K562 (cell line): ENCODE data around the gene MRM3. TPM values are rescaled to one million over a fixed set of nuclear protein-coding genes. Genes with fewer than 3 reads are reported as not detected.
A peak's percentile ranks its signal among the peaks of the same experiment; 100 is the strongest.

Experiments
- ATAC-seq: fragments of 200-7000 bp; cut with Tn5 transposase; 3 replicates; pipeline ENCODE4 v1.9.1; 2020; ENCODE audit warnings: moderate library complexity
- BruUV-seq: library from RNA; stranded (reverse); fragments of 400-500 nt; replicated peaks from 2 replicates; lab custom pipeline; 2021; lab: Mats Ljungman, UMichigan
- CTCF ChIA-PET: fragments of 300-600 bp; formaldehyde crosslinking; extraction: SDS; loops from one replicate; lab custom pipeline; 2021; ENCODE audit warnings: low intra/inter-chr PET ratio; lab: Yijun Ruan, JAX
- POLR2A ChIA-PET: fragments of 300-600, 350-650 bp; sonication (Branson Sonifier 250); formaldehyde crosslinking; extraction: SDS; loops from one replicate; lab custom pipeline; 2021; ENCODE audit warnings: antibody characterized with exemption, inconsistent platforms; lab: Yijun Ruan, JAX
- DNase-seq, 4 experiments: peaks; one replicate each; pipeline versions ENCODE4 v3.0.0 to v3.0.0-alpha.2; 2011 to 2018; ENCODE audit warnings: low spot score in 3 of 4, mixed read lengths in 3 of 4; ENCODE audit errors: extremely low read depth in 1 of 4
- FAIRE-seq: peaks from 2 replicates; lab custom pipeline; 2011; peaks lifted over from hg19 to GRCh38; lab: Jason Lieb, UNC
- H2AFZ ChIP-seq: 2 replicates; pipeline ENCODE4 v1.6.0; 2011; ENCODE audit warnings: low read depth, low read length, control low read depth, inconsistent platforms
- H3K27ac ChIP-seq: fragments of 200-600 bp; 3 replicates; pipeline ENCODE4 v1.8.0; 2011; ENCODE audit warnings: low read depth, mild to moderate bottlenecking, control low read depth, inconsistent platforms, low read length, moderate library complexity, mixed read lengths; ENCODE audit errors: extremely low read depth
- H3K27me3 ChIP-seq, 2 experiments: fragments of 300-600 bp in 1 of 2; 2 replicates in 1 of 2; 3 replicates in 1 of 2; pipeline versions ENCODE4 v1.6.0 to v1.8.0; 2011; ENCODE audit warnings: inconsistent platforms in 2 of 2, low read length in 2 of 2, mild to moderate bottlenecking in 1 of 2, mixed read lengths in 1 of 2, moderate library complexity in 1 of 2; ENCODE audit not compliant: control insufficient read depth in 2 of 2, insufficient read depth in 2 of 2
- H3K36me3 ChIP-seq: fragments of 300-600 bp; 3 replicates; pipeline ENCODE4 v1.8.0; 2011; ENCODE audit warnings: mild to moderate bottlenecking, low read length, inconsistent platforms; ENCODE audit not compliant: control insufficient read depth, insufficient read depth
- H3K4me1 ChIP-seq, 2 experiments: fragments of 200-600 bp in 1 of 2; replicated peaks in 1 of 2; 2 replicates in 1 of 2; 3 replicates in 1 of 2; pipeline versions ENCODE4 v1.5.1 to v1.8.0; 2011; ENCODE audit warnings: inconsistent platforms in 2 of 2, low read length in 2 of 2, mild to moderate bottlenecking in 1 of 2, mixed read lengths in 1 of 2, moderate library complexity in 1 of 2; ENCODE audit not compliant: control insufficient read depth in 2 of 2, insufficient read depth in 2 of 2
- H3K4me2 ChIP-seq: 2 replicates; pipeline ENCODE4 v1.6.1; 2011; ENCODE audit warnings: low read length, control low read depth, inconsistent platforms, mixed read lengths; ENCODE audit not compliant: insufficient read depth
- H3K4me3 ChIP-seq: fragments of 200-600 bp; sonication (generic), shearing (Covaris generic); 2 replicates; pipeline ENCODE4 v1.5.1; 2016; ENCODE audit warnings: control low read depth, inconsistent platforms
- H3K79me2 ChIP-seq: fragments of 200-600 bp; 3 replicates; pipeline ENCODE4 v1.8.0; 2011; ENCODE audit warnings: low read length, inconsistent platforms; ENCODE audit not compliant: control insufficient read depth, insufficient read depth
- H3K9ac ChIP-seq, 2 experiments: 2 replicates each; pipeline versions ENCODE4 v1.6.0 to v1.6.1; 2011; ENCODE audit warnings: low read depth in 2 of 2, low read length in 2 of 2, control low read depth in 1 of 2, inconsistent platforms in 1 of 2, mild to moderate bottlenecking in 1 of 2, mixed read lengths in 1 of 2; ENCODE audit not compliant: insufficient read depth in 1 of 2
- H3K9me1 ChIP-seq: one replicate; pipeline ENCODE4 v1.6.0; 2011; ENCODE audit warnings: inconsistent platforms, mild to moderate bottlenecking, low read length, moderate library complexity; ENCODE audit not compliant: control insufficient read depth, insufficient read depth
- H3K9me3 ChIP-seq: replicated peaks from 2 replicates; pipeline ENCODE4 v1.5.1; 2011; ENCODE audit warnings: low read depth, low read length, inconsistent platforms; ENCODE audit not compliant: control insufficient read depth, insufficient read depth
- H4K20me1 ChIP-seq: replicated peaks from 2 replicates; pipeline ENCODE4 v1.6.1; 2011; ENCODE audit warnings: low read length, inconsistent platforms, mixed read lengths; ENCODE audit not compliant: control insufficient read depth, insufficient read depth
- ATF2 ChIP-seq: sonication (generic); formaldehyde crosslinking; IDR thresholded peaks from 2 replicates; pipeline ENCODE4 v1.8.1; 2022; ENCODE audit warnings: missing genetic modification reagents
- GATA2 ChIP-seq: sonication (generic); formaldehyde crosslinking; IDR thresholded peaks from 2 replicates; pipeline ENCODE4 v1.4.0; 2020; ENCODE audit warnings: mild to moderate bottlenecking, missing genetic modification reagents
- JUN ChIP-seq, 2 experiments: sonication (generic) in 1 of 2; formaldehyde crosslinking in 1 of 2; IDR thresholded peaks; 2 replicates each; pipeline versions ENCODE4 v1.6.1 to v1.8.0; 2012 to 2022; ENCODE audit warnings: borderline replicate concordance in 2 of 2, mild to moderate bottlenecking in 2 of 2, improper control_type of control experiment in 1 of 2, low read depth in 1 of 2, low read length in 1 of 2, missing genetic modification reagents in 1 of 2
- JUND ChIP-seq, 2 experiments: IDR thresholded peaks; 2 replicates in 1 of 2; 3 replicates in 1 of 2; pipeline ENCODE4 v1.6.1; 2011; ENCODE audit warnings: borderline replicate concordance in 2 of 2, low read depth in 2 of 2, low read length in 2 of 2, improper control_type of control experiment in 1 of 2, missing biosample characterization in 1 of 2, missing genetic modification characterization in 1 of 2, missing genetic modification reagents in 1 of 2
- NR2C2 ChIP-seq, 2 experiments: fragments of 200-800 bp in 1 of 2; sonication (Bioruptor generic) in 1 of 2; sonication (generic) in 1 of 2; formaldehyde crosslinking in 1 of 2; IDR thresholded peaks; 2 replicates each; pipeline versions ENCODE4 v1.6.1 to v1.8.0; 2016 to 2022; ENCODE audit warnings: mild to moderate bottlenecking in 1 of 2, missing compliant biosample characterization in 1 of 2, missing genetic modification characterization in 1 of 2, missing genetic modification reagents in 1 of 2
- POLR2G ChIP-seq: fragments of 200-400 bp; formaldehyde crosslinking; IDR thresholded peaks from 2 replicates; pipeline ENCODE4 v1.6.1; 2017; ENCODE audit warnings: low read depth, mild to moderate bottlenecking, antibody characterized with exemption, low read length, moderate library complexity
- ZNF79 ChIP-seq: fragments of 250-450 bp; sonication (Bioruptor Pico); IDR thresholded peaks from 2 replicates; pipeline ENCODE4 v1.4.0; 2020; ENCODE audit warnings: low read depth, mild to moderate bottlenecking, moderate library complexity
- WGBS: fragments of 100-300 bp; shearing (Covaris generic); methylation state at CpG from one replicate; pipeline ENCODE4 v1.1.6; 2016; ENCODE audit warnings: low coverage, mixed read lengths; ENCODE audit not compliant: insufficient coverage; ENCODE audit errors: missing lambda C conversion rate; 5-methylcytosine and 5-hydroxymethylcytosine counted together
- in situ Hi-C: fragments of 300-500 bp; cut with MboI; formaldehyde crosslinking; loops from 4 replicates; pipeline ENCODE4 v1.15.0; 2018; ENCODE audit warnings: inconsistent platforms, mixed read lengths
- intact Hi-C: fragments of 100-400 bp; cut with micrococcal nuclease; formaldehyde crosslinking; loops from 2 replicates; pipeline ENCODE4 v1.14.2; 2022
- polyA plus RNA-seq, 8 experiments: library from polyadenylated mRNA; depleted of rRNA in 4 of 8; stranded (reverse) in 5 of 8; unstranded in 3 of 8; fragments of >200 nt; fragmentation: Nextera tagmentation in 2 of 8; fragmentation: Illumina TruSeq in 1 of 8; extraction: Ambion mirVana in 2 of 8; extraction: Trizol in 1 of 8; gene quantifications; 2 replicates each; pipeline versions ENCODE4 v1.2.1 to v1.2.3, GENCODE V29; 2011 to 2014; ENCODE audit warnings: inconsistent platforms in 1 of 8, missing spikeins in 1 of 8
- total RNA-seq, 7 experiments: library from RNA; depleted of rRNA in 6 of 7; stranded (reverse); fragments of >200 nt in 6 of 7; fragmentation: Illumina TruSeq in 2 of 7; extraction: Trizol in 2 of 7; gene quantifications; 2 replicates each; pipeline versions ENCODE4 v1.2.1 to v1.2.3, GENCODE V29; 2011 to 2021; ENCODE audit warnings: low replicate concordance in 1 of 7
- TF ChIP-seq, protein P1 (sequence below), 2 experiments: fragments of 450-650 bp in 1 of 2; IDR thresholded peaks; 2 replicates each; pipeline ENCODE4 v1.6.1; 2011 to 2017; ENCODE audit warnings: low read depth in 2 of 2, antibody characterized with exemption in 1 of 2, borderline replicate concordance in 1 of 2, low read length in 1 of 2, mild to moderate bottlenecking in 1 of 2, mixed read lengths in 1 of 2; ENCODE audit not compliant: control insufficient read depth in 1 of 2
- TF ChIP-seq, protein P2 (sequence below): sonication (generic); formaldehyde crosslinking; IDR thresholded peaks from 2 replicates; pipeline ENCODE4 v1.8.1; 2023; ENCODE audit warnings: mild to moderate bottlenecking, missing genetic modification reagents
- TF ChIP-seq, protein P3 (sequence below): fragments of 450-650 bp; formaldehyde crosslinking; IDR thresholded peaks from 2 replicates; pipeline ENCODE4 v1.4.0; 2020; ENCODE audit warnings: mild to moderate bottlenecking, moderate library complexity

The MRM3 gene
- total and polyA plus RNA-seq, 9 of the 15 experiments (the other 6 are each of a cell fraction or from before 2014, with no cell fraction given): 2.4 to 24.8 (median 18.3) TPM

DNA sequence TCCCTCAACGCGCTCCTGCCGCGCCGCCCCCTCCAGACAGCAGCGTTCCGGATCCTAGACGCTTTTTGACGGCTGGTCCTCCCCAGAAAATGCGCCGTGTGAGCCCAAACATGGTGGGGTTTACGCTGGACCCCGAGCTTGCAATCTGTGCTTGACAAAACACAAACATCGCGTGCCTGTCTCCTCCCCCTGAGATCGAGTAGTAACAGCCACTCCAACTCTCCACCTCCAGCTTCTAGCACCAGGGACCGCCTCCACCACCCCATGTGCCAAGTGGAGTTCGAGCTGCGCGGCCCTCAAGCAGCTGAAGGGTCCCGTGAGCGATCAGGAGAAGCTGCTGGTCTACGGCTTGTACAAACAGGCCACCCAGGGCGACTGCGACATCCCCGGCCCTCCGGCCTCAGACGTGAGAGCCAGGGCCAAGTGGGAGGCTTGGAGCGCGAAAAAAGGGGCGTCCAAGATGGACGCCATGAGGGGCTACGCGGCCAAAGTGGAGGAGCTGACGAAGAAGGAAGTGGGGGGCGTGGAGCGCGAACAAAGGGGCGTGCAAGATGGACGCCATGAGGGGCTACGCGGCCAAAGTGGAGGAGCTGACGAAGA, 29.4 kb upstream of the MRM3 start:
- in situ Hi-C loops: no loop called here
- Histone ChIP-seq H3K36me3 (peaks cover 24% of the 10 kb centered on the region), H3K9me1 (no peaks in the 10 kb centered on the region), H3K27ac (peak overlapping the region; percentile 91), H4K20me1 (peaks cover 8% of the 10 kb centered on the region; the same call in 1 of the 2 replicates), H3K27me3 (no peaks in the 10 kb centered on the region), H3K4me1 (peaks cover 10 to 12% of the 10 kb centered on the region in 2 experiments; a peak in 3 of 5 replicates), H3K4me2 (peak overlapping the region; percentile 91), H2AFZ (peak overlapping the region; percentile 94), H3K4me3 (peak overlapping the region; percentile 74), H3K79me2 (peaks cover 40% of the 10 kb centered on the region), H3K9ac (peak overlapping the region; percentile 90 to 96), H3K9me3 (no peaks in the 10 kb centered on the region)
- DNase-seq (peak in 3 of 4 experiments; percentile 14 to 28 (median 26)), ATAC-seq (peak; percentile 6; the same call in 1 of the 3 replicates), FAIRE-seq (no peak)
- BruUV-seq: TSS peak; percentile 54
- 43% methylated on average over 21 of the region's 43 CpGs for WGBS
- intact Hi-C loops: no loop called here
- ChIA-PET POLR2A (interaction anchor here (0.7 to 0.8 kb wide), 3 partner anchors 8 to 22 kb away, joined by 3 read pairs; no protein-coding TSS in a partner anchor), CTCF (interaction anchor here (0.6 kb wide), 1 partner anchor 303 kb away, joined by 5 read pairs; no protein-coding TSS in a partner anchor)
- no peak for TF ChIP-seq NR2C2 (CRISPR knock-in tag; IDR thresholded peaks at IDR 0.05)
- no peak for TF ChIP-seq NR2C2 (tag; IDR thresholded peaks at IDR 0.05)
- no peak for TF ChIP-seq POLR2G
- TF ChIP-seq, protein P1, sequence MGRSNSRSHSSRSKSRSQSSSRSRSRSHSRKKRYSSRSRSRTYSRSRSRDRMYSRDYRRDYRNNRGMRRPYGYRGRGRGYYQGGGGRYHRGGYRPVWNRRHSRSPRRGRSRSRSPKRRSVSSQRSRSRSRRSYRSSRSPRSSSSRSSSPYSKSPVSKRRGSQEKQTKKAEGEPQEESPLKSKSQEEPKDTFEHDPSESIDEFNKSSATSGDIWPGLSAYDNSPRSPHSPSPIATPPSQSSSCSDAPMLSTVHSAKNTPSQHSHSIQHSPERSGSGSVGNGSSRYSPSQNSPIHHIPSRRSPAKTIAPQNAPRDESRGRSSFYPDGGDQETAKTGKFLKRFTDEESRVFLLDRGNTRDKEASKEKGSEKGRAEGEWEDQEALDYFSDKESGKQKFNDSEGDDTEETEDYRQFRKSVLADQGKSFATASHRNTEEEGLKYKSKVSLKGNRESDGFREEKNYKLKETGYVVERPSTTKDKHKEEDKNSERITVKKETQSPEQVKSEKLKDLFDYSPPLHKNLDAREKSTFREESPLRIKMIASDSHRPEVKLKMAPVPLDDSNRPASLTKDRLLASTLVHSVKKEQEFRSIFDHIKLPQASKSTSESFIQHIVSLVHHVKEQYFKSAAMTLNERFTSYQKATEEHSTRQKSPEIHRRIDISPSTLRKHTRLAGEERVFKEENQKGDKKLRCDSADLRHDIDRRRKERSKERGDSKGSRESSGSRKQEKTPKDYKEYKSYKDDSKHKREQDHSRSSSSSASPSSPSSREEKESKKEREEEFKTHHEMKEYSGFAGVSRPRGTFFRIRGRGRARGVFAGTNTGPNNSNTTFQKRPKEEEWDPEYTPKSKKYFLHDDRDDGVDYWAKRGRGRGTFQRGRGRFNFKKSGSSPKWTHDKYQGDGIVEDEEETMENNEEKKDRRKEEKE (IDR thresholded peaks at IDR 0.05; ENCODE audit: borderline replicate concordance in 1 of 2, control insufficient read depth in 1 of 2, low read depth in 2 of 2, low read length in 1 of 2): no peak
- TF ChIP-seq JUND (IDR thresholded peaks at IDR 0.05; ENCODE audit: borderline replicate concordance, low read depth, low read length): no peak
- TF ChIP-seq JUND (tag; IDR thresholded peaks at IDR 0.05; ENCODE audit: borderline replicate concordance, low read depth, low read length): no peak
- TF ChIP-seq JUN (IDR thresholded peaks at IDR 0.05; ENCODE audit: borderline replicate concordance, low read depth, low read length): no peak
- TF ChIP-seq JUN (CRISPR knock-in tag; IDR thresholded peaks at IDR 0.05; ENCODE audit: borderline replicate concordance): no peak
- TF ChIP-seq, protein P2, sequence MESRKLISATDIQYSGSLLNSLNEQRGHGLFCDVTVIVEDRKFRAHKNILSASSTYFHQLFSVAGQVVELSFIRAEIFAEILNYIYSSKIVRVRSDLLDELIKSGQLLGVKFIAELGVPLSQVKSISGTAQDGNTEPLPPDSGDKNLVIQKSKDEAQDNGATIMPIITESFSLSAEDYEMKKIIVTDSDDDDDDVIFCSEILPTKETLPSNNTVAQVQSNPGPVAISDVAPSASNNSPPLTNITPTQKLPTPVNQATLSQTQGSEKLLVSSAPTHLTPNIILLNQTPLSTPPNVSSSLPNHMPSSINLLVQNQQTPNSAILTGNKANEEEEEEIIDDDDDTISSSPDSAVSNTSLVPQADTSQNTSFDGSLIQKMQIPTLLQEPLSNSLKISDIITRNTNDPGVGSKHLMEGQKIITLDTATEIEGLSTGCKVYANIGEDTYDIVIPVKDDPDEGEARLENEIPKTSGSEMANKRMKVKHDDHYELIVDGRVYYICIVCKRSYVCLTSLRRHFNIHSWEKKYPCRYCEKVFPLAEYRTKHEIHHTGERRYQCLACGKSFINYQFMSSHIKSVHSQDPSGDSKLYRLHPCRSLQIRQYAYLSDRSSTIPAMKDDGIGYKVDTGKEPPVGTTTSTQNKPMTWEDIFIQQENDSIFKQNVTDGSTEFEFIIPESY: peak; percentile 77; the same call in 1 of the 2 replicates
- no peak for TF ChIP-seq ATF2
- no peak for TF ChIP-seq GATA2 (CRISPR knock-in tag)
- TF ChIP-seq, protein P3, sequence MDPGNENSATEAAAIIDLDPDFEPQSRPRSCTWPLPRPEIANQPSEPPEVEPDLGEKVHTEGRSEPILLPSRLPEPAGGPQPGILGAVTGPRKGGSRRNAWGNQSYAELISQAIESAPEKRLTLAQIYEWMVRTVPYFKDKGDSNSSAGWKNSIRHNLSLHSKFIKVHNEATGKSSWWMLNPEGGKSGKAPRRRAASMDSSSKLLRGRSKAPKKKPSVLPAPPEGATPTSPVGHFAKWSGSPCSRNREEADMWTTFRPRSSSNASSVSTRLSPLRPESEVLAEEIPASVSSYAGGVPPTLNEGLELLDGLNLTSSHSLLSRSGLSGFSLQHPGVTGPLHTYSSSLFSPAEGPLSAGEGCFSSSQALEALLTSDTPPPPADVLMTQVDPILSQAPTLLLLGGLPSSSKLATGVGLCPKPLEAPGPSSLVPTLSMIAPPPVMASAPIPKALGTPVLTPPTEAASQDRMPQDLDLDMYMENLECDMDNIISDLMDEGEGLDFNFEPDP: no peak
- TF ChIP-seq ZNF79 (CRISPR knock-in tag): no peak
